HG02938 (cell line): ENCODE data around the gene TBRG1.

Source experiments
- ATAC-seq: cut with Tn5 transposase; IDR thresholded peaks from one replicate; pipeline ENCODE4 v1.9.1; 2021; ENCODE audit warnings: mild to moderate bottlenecking, moderate library complexity; ENCODE audit not compliant: unreplicated experiment

TBRG1 gene

DNA sequence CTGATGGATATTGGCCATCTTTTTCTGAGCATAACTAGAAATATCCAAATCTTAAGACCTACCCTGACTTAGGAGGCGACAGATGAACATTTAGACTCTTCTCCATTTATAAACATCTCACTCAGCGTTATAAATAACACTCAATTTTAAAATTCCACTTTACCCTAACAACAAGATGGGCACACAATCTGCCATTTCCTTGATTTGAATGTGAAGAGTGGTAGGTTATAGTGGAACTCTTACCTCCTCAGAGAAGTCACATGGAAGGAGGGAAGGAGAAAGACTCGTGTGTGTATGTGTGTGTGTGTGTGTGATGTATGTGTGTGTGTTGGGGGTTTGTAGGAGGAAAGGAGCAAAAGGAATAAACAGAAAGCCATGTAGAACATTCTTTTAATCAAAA is 35.8 kb downstream of the TBRG1 start:
- ATAC-seq, result no peak

DNA sequence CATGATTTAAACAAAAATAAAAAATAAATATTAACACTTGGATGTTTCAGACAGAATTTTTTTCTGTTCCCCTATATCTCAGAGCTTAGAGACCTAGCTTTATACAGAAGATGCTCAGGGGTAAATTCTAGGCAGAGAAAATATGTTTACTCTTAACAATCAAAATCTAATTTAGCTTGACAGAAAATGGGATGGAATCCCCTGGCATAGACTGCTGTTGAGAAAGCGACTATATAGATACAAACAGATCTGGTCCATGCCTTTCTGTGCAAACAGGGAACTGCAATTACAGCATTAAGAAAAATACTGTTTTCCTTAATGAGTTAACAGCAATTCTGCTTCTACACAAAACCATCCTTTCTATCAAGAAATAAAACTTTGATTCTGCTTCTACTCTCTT is 36.3 kb downstream of the TBRG1 start:
- no peak for ATAC-seq

DNA sequence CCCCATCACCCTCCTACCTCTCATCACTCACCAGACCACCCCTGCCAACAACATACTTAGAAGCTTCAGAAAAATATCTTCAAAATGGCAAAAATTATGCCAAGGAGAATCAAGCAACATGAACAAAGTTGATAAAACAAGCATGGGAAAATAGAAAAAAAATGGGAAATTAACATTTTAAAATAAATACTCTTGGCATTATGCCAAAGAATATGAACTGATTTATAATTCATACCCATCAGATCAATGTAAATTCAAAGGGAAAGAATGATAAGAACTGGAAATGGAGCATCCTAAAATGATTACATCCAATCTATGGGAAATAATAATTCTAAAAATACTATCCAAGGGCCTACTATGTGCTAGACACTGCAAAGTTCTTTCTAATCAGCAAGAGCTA is 38.9 kb downstream of the TBRG1 start:
- ATAC-seq, result no peak

DNA sequence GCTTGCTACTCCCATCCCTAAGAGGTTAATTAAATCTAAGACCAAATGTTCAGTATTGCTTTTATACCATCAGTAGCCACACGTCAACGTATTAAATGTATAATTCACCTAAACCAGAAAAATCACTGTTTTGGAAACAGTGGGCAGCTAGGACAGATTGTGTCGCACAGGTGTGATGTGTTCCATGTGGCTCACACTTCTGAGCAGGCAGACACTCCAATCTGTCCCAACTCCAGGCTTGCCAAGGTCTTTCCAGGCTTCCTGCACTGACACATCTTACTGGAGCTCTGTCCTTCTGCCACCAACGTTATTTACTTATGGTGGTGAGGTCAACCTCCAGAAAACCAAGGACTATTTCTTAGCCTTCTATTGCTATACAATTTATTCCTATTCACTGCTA is 39.4 kb downstream of the TBRG1 start:
- ATAC-seq, result no peak

DNA sequence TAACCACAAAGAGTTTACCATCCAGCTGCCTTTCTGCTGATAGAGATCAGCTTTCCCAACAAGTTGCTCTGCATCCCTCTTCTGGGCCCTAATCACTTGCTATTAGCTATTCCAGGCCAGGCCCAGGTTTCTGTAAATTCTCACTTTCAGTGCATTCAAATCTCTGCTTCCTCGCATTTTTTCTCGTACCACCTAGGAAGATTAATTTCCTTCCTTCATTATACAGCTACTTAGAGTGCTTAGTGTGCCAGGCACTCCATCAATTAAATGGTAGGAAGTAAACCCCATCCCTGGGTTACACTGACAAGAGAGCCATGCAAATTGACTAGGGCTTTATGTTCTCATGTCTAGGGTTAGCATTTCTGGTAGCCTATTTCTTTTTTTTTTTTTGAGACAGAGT is 41.2 kb downstream of the TBRG1 start:
- ATAC-seq, result no peak

DNA sequence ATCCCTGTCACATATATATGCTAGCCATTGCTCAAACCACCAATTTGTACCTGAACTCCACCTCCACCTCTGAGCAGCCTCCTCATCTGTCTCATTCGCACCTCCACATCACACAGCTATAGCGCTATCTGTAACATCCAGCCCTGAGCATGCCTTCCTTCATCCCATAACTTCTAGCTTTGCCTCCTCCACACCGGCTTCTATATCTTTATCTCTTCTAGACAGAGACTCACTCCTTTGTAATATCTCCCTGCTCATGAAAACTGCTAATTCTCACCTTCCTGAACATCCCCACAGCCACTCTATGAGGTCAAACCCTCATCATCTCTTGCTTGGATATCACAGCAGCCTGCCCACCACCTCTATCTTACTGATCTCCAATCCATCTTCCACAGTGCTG is 44.9 kb downstream of the TBRG1 start:
- ATAC-seq, result no peak

DNA sequence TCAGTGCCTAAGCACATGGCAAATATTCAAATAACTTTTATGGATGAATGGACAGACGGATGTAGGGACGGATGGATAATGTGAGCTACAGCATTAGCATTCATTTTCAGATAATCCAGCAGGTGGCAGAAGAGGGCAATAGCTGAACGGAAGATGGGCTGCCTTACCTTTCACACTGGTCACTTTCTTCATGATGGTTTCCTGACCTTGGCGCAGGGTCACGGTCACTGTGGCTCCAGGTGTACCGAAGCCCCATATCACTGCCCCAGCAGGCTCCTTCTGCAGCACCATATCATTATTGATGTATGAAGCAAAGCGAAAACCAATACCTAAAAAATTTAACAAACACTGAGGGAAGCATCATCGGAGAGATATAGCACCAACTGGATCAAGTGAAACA is 46.5 kb downstream of the TBRG1 start:
- no peak for ATAC-seq

DNA sequence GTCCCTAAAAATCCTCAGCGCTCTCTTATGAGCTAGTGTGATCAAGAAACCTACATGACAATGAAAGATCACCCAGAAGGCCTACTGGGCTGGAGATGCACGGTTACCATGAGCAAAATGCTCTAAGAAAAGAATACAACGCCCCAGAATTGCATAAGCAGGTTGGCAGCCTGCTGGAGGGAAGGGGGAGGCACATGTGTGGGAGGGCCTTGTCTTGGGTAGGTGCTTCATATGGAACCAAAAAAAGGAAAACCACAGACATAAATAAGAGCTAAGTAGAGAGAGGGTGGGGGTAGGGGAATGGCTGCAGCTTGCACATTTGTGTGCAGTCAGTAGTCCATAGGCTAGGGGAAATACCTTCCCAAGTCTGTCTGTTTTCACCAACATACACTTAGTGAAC is 48.1 kb downstream of the TBRG1 start:
- ATAC-seq, result no peak

DNA sequence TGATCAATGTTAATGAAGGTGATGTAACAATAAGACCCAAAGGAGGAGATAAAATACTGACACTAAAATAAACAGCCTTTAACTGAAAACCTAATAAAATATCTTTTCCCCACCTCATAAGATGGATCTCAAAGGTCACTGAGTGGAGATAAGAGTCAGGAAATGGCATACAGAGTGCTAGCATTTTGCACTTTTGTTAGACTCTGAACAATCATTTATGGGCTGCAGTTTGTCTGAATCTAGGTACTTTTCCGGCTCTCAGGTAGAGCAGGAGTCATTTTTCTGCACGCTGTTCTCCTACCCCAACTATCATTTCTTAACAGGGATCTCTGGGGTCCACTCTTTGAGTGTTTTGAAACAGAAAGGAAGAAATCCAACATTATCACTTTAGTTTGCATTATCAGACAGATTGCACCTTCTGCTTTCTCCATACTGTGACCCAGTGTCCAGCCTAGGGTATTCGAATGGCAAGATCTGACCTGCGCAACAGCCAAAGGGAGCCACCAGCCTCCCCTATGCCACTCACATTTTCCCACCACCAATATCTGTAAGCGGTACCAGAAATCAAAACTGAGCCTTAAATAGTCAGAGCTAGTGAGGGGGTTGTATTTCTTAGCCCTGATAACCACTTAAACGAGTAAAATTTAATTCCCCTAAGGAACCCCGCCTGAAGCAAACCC is 50.0 kb downstream of the TBRG1 start:
- no peak for ATAC-seq

DNA sequence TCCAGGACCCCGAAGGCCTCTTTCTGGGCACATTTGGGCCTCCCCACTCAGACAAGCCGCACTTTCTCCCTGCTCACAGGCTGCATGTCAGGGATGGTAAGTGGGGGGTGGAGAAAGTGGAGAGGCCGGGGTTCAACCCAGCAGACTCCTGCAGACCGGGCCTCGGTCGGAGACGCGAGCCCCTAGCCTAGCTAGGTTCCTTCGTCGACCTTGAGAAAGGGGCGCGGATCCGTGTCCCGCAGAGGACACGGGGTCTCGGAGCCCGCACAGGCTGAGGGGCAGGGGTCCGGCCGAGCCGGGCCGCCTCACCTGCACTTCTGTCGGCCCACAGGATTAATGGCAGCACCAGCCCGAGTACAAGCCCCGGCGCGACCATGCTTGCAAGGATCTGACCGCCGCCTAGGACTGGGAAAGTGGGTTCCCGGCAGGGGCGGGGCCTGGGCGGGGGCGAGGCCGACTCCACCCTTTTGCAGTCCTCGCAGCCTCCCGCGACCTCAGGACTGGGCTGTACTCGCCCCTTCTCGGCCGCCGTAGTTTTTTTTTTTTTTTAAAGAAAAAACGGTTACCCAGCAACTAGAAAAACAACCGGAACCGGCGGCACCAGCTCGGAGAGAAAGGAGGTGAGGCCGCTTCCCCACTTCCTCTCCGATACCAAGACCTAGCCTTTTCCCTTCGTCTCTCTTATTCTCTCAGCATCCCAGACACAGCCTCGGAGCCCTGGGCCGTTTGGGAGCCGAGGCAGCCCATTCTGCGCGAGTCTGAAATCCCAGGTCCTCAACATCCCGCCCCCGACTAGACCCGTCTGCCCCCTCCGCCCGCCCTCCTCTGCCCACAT is 50.9 kb downstream of the TBRG1 start, which contains the start of the genes SIAE and SPA17:
TSS of gene SIAE (minus strand) at position 407 of the 835 bp plus-strand sequence. CDS start at position 376, 31 bp downstream.
TSS of gene SPA17 (plus strand) at position 572 of the 835 bp plus-strand sequence. CDS start 1,361 bp downstream, outside the sequence.
- ATAC-seq, result peak; percentile 75

DNA sequence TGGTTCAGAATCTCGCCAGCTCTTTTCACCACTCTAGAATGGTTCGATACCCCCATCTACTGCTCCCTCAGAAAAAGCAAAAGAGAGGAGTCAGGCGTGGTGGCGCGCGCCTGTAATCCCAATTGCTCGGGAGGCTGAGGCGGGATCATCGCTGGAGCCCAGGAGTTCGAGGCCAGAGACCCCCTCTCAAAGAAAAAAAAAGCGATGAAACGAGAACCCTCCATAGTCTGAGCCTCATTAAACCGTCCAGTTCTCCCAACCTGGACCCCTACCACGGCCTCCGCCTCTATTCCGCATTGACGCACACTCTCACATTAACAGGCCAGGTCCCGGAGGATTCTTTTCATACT is 51.5 kb downstream of the TBRG1 start:
- no peak for ATAC-seq

DNA sequence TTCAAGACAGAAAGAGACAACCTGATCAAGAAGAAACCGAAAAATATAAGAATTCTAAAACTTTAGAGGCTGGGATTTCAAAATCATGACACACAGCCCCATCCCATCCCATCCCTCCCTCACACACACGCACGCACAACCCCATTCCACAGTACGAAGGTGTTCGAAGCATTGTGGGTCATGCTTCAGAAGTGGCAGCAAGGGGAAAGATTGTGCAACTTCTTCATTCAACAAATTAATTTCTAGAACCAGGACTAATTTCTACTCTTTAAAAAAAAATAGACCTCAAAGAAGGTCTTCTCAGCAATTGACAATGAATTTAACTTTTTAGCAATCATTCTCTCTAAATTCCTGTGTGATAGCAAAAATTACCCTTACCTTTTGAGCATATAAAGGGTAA is 51.9 kb downstream of the TBRG1 start:
- ATAC-seq, result no peak

DNA sequence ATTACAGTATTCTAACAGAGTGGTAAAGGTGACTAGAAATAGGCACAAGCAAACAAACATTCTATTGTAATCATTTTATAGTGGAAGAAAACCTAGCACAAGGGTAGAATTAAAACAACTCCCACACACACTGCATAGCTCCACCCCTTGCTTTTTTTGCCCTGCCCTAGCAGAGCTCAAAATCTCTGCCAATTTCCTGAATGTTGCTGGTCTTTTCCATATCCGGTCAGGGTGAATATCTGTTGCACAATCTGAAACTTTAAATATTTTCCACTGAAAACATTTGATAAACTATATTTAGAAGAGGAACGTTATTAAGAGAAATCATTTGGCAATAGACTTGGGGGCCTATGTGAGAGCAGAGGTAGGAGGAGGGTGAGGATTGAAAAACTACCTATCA is 53.7 kb downstream of the TBRG1 start:
- ATAC-seq, result no peak

DNA sequence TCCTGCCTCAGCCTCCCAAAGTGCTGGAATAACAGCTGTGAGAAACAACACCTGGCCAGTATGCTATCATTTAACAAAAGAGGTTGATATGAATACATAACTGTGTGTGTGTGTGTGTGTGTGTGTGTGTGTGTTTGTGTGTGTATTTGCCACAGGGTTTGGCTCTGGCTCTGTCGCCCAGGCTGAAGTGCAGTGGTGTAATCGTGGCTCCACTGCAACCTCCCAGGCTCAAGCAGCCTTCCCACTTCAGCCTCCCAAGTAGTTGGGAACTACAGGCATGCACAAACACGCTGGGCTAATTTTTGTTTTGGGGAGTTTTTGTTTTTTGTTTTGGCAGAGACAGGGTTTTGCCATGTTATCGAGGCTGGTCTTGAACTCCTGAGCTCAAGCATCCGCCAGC is 55.8 kb downstream of the TBRG1 start:
- no peak for ATAC-seq

DNA sequence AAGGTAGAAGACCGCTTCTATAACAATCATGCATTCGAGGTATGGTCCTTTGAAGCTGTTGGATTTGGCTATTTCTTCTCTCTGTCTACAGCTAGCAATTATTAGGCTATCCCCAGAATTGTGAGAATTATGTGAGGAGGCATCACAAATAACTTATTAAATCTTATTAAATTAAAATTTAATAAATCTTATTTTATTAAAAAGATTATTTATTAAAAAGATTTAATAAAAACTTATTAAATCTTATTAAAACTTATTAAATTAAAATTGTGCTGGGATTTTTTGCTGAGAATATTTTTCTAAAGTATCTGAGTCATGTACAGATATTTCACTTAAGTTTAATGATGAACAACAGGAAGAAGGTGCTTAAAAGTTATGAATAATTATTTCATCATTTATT is 58.8 kb downstream of the TBRG1 start:
- no peak for ATAC-seq

DNA sequence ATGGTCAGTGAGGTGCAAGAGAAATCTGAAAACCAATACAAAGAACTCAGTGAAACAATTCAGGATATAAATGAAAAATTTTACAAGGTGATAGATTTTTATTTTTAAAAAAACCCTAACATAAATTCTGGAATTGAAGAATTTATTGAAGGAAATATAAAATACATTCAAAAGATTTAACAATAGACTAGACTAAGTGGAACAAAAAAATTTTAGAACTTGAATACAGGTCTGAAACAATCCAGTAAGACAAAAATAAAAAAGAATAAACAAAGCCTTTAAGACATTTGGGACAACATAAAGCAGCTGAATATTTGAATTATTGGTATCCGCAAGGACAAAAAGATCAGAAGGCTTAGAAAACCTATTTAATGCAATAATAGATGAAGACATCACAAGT is 59.8 kb downstream of the TBRG1 start:
- no peak for ATAC-seq
